HPDE6-E6E7 (cell line): ENCODE measurements around the gene IRS1.

Source experiments
- DNase-seq: peaks from one replicate; pipeline ENCODE4 v3.0.0; 2011; ENCODE audit warnings: missing footprints; ENCODE audit errors: extremely low spot score

The IRS1 gene

GRCh38 chr2:226825056-226825455 lies 25.4 kb upstream of the IRS1 start:
- no peak for DNase-seq

- no peak for DNase-seq
These were observed 19.3 kb upstream of the IRS1 start for GRCh38 chr2:226818930-226819329.

- DNase-seq, result no peak
These were observed 13.6 kb upstream of the IRS1 start for GRCh38 chr2:226813148-226813701.

- DNase-seq, result no peak
These were observed 3.8 kb upstream of the IRS1 start for GRCh38 chr2:226803410-226803809.

GRCh38 chr2:226802573-226802972 lies 3.0 kb upstream of the IRS1 start:
- DNase-seq, result no peak

- DNase-seq, result no peak
These were observed 1.5 kb upstream of the IRS1 start for GRCh38 chr2:226800941-226801784.

GRCh38 chr2:226799976-226800940 lies 638 bp upstream of the IRS1 start:
- DNase-seq, result no peak

- DNase-seq, result no peak
These were observed 1.0 kb downstream of the IRS1 start for GRCh38 chr2:226798422-226799210.

- no peak for DNase-seq
These were observed 1.6 kb downstream of the IRS1 start for GRCh38 chr2:226797989-226798421.

GRCh38 chr2:226797289-226797988 lies 2.2 kb downstream of the IRS1 start:
- no peak for DNase-seq

- DNase-seq, result no peak
These were observed 2.8 kb downstream of the IRS1 start for GRCh38 chr2:226796840-226797288.

- no peak for DNase-seq
These were observed 3.4 kb downstream of the IRS1 start for GRCh38 chr2:226796012-226796839.

GRCh38 chr2:226795281-226796011 lies 4.2 kb downstream of the IRS1 start:
- DNase-seq, result no peak

- no peak for DNase-seq
These were observed 4.9 kb downstream of the IRS1 start for GRCh38 chr2:226794751-226795171.

GRCh38 chr2:226794196-226794661 lies 5.4 kb downstream of the IRS1 start:
- no peak for DNase-seq

- DNase-seq, result no peak
These were observed 6.0 kb downstream of the IRS1 start for GRCh38 chr2:226793646-226794045.

GRCh38 chr2:226792155-226792881 lies 7.3 kb downstream of the IRS1 start:
- no peak for DNase-seq

GRCh38 chr2:226791487-226792081 lies 8.0 kb downstream of the IRS1 start:
- peak; percentile 93 for DNase-seq
